ENCODE measurements around the gene APLN. TPM values are rescaled to one million over a fixed set of nuclear protein-coding genes. Genes with fewer than 3 reads are reported as not detected.

Gene APLN
- total RNA-seq, 4 donors from 2014 or later, result 0.32 to 3.1 (median 0.76) TPM

DNA sequence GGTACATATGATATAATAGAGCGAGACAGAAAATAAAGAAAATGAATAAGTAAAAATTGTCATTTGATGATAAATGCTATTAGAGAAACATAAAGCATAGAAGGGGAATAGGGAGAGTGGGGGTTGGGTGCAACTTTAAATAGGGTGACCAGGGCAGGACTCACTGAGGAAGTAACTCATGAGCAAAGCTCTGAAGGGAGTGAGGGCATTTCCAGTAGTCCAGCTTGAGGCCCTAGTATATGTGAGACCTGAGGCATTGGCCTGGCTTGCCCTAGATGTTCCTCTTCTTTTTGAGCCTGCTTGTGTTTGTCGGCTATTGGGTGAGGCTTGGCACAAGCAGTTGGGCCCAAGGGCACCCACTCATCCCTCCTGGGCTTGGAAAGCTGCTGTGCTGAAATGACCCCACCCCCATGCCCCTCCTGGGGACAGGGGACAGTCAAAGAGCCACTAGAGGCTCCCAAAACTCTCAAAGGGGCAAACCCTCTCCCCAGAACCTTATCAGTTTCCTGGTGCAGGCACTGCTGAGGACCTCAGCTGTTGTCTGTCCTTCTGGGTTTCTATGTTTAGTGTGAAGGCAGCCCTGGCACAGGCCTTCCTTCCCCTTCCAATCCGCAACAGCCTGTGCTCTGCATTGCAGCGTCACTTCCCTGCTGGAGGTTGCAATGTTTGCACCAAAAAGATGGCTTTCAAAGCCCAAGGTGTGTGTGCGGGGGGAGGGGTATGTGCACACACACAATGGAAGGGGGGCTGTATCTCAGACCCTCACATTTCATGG lies 40.1 kb downstream of the APLN start:
- DNase-seq (ENCODE audit: low spot score) (no peak), ATAC-seq (ENCODE audit: low FRiP score) (no peak)
- no peak for TF ChIP-seq CTCF (IDR thresholded peaks at IDR 0.05)

GRCh38 chrX:129613596-129613995 lies 41.2 kb downstream of the APLN start:
- no peak for DNase-seq (ENCODE audit: low spot score)
- TF ChIP-seq CTCF (IDR thresholded peaks at IDR 0.05), result no peak
- ATAC-seq (ENCODE audit: low FRiP score), result no peak

DNA sequence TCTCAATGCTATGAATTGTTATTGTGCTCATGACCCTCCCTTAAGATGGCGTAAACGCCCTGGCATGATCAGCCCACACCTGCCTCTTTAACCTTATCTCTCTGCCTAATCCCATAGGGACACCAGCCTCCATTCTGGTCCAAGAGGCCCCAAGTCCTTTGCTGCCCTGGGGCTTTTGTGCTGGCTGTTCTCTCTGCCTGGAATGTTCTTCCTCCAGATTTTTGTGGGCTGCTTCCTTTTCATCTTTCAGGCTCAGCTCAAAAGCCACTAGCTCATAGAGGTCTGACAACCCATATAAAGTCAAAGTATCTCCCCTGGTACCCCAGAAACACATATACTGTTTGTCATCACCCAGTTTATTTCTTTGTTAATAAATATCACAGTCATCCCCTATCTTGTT lies 42.4 kb downstream of the APLN start:
- ATAC-seq (ENCODE audit: low FRiP score) (no peak), DNase-seq (ENCODE audit: low spot score) (no peak)
- TF ChIP-seq CTCF (IDR thresholded peaks at IDR 0.05), result no peak

- ATAC-seq (ENCODE audit: low FRiP score) (no peak), DNase-seq (ENCODE audit: low spot score) (no peak)
- no peak for TF ChIP-seq CTCF (IDR thresholded peaks at IDR 0.05)
These were observed 45.4 kb downstream of the APLN start for GRCh38 chrX:129609395-129609794.

DNA sequence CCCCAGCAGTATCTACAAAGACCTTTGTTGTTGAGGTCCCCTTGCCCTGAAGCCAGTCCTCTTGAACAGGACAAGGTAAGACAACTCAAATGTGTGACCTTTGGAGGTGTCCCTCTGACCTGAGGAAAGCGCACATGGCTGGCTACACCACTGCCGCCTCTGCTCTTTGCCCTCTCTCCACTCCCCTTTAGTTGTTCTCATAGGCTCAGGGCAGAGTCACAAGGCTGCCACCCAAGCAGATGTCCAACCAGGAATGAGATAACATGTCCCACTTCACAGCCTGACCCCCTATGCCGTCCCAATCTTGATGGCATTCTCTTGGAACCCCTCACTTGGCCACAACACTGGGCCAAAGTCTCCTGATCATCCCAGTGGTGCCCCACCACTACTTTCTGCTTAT lies 46.3 kb downstream of the APLN start:
- no peak for ATAC-seq (ENCODE audit: low FRiP score)
- TF ChIP-seq CTCF (IDR thresholded peaks at IDR 0.05), result no peak
- DNase-seq (ENCODE audit: low spot score), result no peak

GRCh38 chrX:129606918-129607317 lies 47.8 kb downstream of the APLN start:
- DNase-seq (ENCODE audit: low spot score) (no peak), ATAC-seq (ENCODE audit: low FRiP score) (no peak)
- peak in 1 of 3 donors; percentile 70 for TF ChIP-seq CTCF (IDR thresholded peaks at IDR 0.05)

GRCh38 chrX:129600981-129601424 lies 53.8 kb downstream of the APLN start:
- DNase-seq (ENCODE audit: low spot score), result no peak
- no peak for TF ChIP-seq CTCF (IDR thresholded peaks at IDR 0.05)
- no peak for ATAC-seq (ENCODE audit: low FRiP score)
